ENCODE data around the gene RXRA.

DNA sequence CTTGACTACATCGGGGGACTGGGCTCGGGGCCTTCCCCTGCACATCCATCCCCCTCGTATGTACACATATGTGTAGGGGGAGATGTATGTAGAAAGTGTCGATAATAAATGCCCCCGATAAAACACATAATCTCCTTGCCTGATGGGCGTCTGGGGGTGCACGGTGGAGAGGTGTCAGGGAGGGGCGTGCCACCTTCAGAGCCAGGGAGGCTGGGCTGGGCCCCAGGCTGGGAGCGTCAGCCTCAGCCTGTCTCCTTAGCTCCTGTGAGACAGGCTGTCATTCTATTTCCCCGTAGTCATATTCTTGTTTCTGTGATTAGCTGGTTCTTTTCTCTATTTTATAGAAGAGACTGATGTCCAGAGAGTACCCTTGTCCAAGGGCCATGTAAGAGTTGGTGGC lies 4.7 kb upstream of the RXRA start:
- TF ChIP-seq, protein P1, sequence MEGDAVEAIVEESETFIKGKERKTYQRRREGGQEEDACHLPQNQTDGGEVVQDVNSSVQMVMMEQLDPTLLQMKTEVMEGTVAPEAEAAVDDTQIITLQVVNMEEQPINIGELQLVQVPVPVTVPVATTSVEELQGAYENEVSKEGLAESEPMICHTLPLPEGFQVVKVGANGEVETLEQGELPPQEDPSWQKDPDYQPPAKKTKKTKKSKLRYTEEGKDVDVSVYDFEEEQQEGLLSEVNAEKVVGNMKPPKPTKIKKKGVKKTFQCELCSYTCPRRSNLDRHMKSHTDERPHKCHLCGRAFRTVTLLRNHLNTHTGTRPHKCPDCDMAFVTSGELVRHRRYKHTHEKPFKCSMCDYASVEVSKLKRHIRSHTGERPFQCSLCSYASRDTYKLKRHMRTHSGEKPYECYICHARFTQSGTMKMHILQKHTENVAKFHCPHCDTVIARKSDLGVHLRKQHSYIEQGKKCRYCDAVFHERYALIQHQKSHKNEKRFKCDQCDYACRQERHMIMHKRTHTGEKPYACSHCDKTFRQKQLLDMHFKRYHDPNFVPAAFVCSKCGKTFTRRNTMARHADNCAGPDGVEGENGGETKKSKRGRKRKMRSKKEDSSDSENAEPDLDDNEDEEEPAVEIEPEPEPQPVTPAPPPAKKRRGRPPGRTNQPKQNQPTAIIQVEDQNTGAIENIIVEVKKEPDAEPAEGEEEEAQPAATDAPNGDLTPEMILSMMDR (IDR thresholded peaks at IDR 0.05): no peak
- TF ChIP-seq POLR2AphosphoS5 (IDR thresholded peaks at IDR 0.05): no peak

Data from transverse colon (tissue), 4 donors.